GM19351 (cell line): ENCODE data around the gene SMYD3.

Experiments
- ATAC-seq: cut with Tn5 transposase; IDR thresholded peaks from one replicate; pipeline ENCODE4 v1.9.1; 2021; ENCODE audit warnings: mild to moderate bottlenecking, moderate library complexity; ENCODE audit not compliant: unreplicated experiment

SMYD3 gene

DNA sequence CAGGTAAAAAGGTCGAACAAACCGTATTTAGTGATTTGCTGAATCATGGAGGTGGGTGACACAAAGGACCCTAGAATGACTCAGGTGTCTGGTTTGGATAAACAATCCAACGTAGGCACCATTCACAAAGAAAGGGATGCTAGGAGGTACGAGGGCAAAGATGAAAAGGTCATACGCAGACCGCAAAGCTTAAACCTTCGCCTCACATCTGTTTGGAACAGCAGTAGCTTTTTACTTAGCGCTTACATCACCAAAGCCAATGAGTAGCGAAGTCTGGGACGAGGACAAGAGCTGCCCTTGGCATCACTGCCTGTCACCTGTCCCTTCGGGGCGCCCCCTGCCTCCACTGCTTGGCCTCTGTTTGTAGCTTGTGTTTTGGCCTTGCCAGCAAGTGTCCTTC, 350.2 kb downstream of the SMYD3 start:
- ATAC-seq, result no peak

DNA sequence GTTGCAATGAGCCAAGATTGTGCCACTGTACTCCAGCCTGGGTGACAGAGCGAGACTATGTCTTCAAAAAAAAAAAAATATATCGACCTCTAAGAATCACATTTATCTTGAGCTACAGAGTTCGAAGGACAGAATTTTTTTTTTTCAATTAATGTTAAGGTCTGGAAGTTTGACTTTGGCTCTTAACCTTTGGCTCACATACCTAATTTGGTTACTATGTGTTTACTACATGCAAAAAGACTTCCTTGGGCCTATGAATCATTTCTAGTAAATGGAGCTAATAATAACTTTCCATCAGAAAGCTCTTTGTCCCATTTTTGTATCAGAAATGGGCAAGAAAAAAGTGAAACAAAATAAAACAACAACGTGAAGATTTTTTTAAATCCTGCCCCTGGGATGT, 351.2 kb downstream of the SMYD3 start:
- ATAC-seq, result no peak

DNA sequence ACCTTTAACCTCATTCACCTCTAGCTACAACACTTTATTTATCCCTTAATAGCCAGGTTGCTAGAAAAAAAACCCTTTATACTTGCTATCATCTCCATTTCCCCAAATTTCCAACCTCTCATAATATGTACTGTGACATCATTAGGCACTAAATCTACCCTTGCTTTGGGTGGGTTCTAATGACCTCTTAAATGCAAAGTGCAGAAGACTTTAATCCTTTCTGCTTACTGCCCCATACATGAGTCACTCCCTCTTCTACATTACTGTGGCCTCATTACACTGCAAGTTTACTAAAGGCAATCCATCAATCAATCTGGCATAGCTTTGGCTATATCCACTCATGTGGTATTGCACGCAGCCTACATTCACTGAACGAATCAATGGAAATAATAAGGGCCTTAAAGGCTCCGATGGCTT, 353.3 kb downstream of the SMYD3 start:
- ATAC-seq, result no peak

DNA sequence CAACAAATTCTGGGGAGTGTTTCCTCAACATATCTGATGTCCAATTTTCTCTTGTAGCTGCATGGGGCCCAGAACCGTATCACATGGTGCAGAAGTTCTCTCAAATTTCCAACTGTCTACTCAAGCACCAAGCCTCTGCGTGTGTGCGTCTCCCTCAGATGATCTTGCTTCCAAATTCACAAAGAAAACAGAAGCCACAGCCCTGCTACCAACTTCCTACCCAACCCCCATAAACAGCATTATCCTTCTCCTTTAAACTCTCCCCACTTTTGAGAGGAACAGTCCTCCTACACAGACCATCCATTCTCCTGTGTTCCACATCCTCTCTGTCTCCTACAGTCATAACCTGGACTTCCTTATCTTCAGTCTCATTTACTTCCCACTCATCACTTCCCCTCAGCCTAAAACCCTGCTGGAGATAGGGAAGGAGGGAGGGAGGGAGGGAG, 354.1 kb downstream of the SMYD3 start:
- ATAC-seq, result no peak

DNA sequence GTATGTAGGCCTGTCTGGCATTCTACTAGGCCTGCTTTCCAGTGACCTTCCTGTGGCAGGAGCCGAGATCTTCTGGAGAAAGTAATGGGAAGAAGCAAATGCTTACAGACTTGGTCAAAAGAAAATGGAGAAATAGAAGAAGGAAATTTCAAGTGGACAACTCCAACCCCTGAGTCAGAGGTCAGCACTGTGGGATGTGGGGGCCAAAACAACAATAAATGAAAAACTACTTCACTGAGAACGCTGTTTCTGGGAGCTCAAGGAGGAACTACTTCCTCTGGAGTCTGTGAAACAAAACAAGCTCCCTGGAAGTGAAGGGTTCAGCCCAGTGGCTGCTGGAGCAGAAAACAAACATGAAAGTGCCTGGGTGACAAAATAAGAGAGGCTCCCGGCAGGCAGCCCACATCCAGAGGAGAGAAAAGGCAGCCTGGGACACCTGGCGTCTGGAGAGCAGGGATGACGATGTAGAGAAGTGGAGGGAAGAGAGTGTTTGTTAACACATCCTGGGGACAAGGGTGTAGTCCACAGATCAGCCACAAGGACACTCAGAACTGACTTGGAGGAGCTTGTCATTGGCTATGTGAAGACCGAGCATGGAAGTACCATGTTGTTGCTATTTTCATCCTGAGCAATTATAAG, 355.2 kb downstream of the SMYD3 start:
- no peak for ATAC-seq

DNA sequence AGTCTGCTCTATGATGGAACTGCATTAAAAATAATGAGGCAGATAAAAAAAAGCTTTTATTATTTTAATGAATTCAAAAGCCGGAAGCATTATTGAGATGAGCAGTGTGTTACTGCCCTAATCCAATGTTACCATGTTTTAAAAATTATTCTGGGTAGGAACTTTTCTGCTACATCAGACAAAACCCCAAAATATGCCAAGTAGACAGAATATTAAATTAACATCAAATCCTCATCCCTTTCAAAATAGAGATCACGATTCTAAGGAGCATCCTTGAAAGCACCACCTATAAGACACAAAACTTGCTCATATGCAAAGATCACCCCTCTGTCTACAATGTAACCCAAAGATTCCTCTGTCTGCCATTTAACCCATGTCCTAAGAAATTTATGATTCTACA, 357.5 kb downstream of the SMYD3 start:
- ATAC-seq, result no peak

DNA sequence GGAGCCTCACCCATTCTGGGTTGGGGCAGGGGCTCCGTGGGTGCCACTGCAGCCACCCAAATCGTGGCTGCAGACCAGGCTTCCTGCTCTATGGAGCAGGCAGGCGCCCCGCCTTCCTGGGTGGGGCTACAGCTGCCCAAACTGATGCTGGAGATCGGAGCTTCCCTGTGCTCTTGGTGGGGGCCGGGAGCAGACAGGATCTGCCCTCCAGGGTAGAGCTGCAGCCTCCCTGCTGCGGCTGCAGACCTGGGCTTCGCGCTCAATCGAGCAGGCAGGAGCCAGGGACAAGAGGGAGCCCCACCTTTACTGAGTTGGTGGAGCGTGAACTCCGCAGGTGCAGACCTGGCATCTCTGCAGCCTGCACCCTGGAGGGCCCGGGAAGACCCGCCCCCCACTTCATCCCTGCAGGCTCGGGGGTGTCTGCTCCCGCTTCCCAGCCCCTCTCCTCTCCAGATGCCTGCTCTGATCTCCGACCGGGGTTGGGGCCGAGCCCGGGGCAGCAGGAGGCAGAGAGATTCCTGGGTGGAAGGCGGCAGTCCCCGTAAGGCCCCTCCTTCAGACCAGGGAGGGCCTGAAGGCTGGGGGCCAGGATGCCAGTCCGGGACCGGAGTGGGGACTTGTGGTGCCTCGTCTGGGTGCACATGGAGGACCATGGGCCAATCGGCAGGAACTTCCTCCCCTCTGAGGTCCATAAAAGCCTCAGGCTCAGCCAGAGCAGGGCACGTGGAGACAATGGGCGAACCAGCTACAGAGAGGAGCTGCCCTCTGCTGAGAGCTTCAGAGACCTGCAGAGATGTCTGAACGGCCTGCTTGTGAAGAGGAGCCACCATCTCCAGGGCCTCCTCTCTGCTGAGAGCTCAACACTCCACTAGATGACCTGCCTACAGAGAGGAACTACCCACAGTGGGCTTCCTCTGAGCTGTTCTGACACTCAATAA, 359.3 kb downstream of the SMYD3 start:
- ATAC-seq, result no peak

DNA sequence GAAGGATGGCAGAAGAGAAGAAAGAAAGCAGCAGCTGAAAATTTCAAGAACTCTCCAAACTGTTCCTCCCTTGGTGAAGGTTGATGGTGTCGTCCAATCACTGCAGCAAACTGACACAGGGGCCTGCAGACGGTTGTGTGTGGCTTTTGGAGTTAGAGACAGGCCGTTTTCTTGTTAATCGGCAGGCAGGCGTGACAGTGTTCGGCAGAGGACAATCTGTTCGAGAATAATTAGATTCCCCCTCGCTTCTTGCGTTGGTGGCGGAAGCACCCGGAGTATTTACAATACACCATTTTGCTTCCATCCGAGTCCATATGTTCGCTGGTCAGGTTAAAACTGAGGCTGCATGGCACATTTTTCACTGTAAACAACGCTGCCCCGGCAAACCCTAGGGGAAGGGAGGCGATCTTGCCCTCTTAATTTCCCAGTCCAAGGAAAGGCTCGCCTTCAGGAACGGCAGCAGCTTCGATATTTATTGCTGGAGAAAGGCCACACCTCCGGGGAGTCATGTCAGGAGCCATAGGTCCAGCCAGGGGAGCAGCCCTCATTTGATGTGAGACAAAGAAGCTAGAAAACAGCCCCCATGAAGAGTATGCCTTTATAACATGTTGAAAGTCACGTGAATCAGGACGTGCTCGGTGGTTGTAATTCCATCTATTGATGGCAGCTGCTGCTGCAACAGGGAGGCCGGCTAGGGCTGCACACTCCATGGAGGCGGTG, 360.1 kb downstream of the SMYD3 start:
- no peak for ATAC-seq

DNA sequence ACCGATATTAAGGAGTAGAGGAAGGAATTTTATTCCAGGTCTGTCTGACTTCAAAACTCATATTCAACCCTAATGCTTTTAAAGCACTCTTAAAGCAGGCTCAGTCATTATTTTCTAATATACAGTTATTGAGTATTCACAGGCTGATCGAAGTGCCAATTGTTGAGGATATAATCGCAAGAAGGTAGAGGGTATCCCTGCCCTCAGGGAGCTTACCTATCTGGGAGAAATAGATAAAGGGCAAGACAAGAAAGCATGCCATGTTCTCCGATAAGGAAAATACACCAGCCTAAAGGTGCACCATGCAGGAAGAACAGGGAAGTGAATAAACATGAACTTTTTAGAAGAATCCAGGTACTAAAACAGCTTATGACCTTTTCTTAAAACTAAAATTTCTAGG, 361.2 kb downstream of the SMYD3 start:
- no peak for ATAC-seq

DNA sequence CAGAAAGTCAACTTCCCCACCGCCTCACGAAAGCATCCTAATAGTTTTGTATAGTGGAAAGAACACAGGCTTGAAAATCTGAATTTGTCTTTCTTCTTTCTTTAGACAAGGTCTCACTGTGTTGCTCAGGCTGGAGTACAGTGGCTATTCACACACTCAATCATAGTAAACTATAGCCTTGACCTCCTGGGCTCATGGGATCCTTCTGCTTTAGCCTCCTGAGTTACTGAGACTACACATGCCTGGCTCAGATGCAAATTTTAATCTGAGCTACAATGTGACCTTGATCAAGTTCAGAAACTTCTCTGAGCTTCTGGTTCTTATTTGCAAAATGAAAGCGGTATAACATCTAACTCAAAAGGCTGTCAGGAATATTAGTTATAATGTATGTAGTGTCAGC, 362.1 kb downstream of the SMYD3 start:
- no peak for ATAC-seq

DNA sequence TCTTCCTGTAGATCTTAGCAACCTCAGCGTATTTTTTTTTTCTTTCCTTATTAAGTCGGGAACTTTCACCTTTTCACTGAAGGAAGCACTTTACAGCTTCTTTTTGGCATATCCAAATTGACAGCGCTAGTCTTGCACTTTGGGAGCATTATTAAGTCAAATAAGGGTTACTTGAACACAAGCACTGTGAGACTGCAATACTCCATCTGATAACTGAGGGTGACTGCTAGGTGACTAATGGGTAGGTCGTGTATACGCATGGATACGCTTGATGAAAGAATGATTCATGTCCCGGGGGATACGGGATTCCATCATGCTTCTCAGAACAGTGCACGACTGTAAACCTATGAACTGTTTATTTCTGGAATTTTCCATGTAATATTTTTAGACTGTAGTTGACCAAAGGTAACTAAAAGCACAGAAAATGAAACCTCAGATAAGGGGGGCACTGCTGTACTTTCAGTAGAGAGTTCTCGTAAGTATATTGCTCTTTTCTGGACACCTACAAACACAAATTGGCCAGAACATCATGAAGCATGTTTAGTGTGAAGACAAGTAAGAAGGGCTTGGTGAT, 364.7 kb downstream of the SMYD3 start:
- no peak for ATAC-seq

DNA sequence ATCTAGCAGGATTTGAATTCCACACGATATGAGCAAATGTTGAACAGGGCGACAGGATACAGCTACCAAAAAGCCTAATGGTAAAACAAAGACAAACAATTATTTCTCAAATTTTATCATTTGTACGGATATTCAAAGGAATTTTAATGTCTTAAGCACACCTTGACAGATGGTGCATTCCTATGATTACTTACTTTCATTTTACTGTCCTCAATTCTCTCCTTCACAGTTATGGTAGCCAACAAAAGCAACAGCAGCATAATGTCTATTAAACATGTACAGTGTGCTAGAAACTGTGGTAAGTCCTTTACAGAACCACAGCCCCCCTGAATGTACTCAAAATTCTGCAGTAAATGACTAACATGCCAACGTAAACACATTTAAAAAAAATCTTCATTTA, 365.8 kb downstream of the SMYD3 start:
- no peak for ATAC-seq

DNA sequence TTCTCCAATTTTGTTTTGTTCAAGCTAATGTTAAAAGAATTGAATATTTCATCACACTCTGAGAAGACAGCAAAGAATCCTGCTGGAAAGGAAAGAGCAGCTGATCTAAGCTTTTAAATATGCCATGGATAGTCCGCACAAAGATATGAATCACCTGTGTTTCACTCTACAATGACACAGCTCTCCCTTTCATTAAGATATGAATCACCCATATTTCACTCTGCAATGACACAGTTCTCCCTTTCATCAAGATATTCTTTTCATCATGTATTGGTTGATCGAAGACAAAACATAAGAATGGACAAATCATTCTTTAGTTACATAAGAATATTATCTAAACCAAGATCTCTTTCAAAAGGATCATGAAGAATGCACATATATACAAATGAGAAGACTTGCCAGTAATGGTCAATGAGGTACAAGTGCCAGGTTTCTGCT, 367.3 kb downstream of the SMYD3 start:
- no peak for ATAC-seq

DNA sequence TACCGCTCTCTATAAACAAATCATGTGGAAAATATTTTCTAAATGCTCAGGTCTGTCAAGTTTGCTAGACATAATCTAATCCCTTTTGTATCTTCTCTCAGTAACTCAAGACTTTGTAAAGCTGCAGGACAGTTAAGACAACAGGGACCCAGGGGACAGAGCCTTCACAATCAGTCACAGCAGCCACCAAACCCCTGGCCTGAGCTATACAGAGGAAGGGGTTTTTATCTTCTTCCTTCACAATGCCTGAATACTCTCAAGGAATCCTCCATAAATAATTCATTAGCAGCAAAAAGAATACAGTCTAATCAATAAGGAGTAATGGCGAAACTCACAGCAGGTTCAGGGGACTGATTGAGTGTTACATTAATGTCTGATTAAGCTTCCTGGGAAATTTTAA, 368.3 kb downstream of the SMYD3 start:
- no peak for ATAC-seq

DNA sequence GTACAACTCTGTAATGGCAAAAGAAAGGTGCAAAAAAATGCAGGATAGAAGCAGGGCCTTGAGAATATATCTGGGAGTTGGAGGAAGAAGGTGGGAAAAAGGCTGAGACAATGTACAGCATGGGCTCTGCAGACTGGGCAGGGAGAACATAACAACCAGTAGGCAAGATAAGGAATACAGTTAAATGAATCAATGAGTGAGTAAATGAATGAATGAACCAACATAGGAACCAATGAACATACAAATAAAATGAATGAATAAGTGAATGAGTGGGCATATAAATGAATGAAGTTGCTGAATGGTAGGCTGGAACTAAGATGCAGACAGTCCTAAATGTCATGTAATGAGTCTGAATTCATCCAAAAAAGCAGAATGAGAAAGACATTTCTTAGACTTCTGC, 370.6 kb downstream of the SMYD3 start:
- no peak for ATAC-seq

DNA sequence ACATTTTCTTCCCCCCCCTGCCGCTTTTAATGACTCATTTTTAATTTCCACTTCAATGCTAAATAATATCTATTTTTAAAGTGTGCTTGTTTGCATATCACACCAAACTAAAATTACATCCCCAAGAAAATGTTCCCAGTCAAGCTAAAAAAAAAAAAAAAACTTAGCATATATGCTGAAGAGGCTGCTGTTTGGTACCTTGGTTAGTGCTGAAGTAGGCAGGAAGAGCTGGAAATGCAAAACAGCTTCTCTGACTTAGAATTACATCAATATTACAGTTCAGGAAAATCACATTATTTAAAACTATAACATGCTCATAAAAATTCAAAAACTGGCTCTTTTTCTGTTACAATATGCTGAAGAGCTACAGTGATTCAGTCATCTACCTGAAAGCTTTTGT, 372.3 kb downstream of the SMYD3 start:
- ATAC-seq, result no peak

DNA sequence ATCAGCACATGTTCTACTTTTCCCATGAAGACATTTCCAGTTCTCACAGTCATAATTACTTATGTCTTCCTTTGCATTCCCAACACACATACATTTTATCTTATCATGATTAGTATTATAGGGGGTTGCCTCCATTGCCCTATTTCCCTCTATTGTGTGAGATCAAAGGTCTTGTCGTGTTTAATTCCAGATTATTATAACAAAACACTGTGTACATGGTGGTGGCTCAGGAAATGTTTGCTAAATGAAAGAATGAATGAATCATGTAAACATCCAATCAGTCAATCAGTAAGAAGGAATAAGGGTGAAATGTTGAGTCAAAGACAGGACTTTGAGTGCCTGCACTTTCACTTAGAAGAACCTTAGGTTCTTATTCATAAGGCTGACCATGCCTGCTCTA, 376.0 kb downstream of the SMYD3 start:
- ATAC-seq, result no peak

DNA sequence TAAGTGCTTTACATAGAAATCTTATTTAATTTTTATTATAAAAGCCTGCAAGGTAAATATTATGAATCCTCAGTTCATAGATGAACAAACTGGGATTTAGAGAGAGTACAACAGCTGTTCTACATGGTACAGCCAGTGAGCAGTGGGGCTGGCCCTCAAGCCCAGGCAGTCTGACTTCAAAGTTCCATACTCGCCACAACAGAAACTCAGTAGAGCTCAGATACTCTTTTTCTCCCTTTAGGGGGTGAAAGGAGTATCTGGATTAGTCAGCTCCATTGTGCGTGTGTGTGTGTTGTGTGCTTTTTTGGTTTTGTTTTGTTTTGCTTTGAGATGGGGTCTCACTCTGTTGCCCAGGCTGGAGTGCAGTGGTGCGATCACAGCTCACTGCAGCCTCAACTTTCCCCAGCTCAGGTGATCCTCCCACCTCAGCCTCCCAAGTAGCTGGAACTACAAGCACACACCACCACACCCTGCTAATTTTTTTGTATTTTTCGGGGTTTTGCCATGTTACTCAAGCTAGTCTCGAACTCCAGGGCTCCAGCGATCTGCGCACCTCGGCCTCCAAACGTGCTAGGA, 378.5 kb downstream of the SMYD3 start:
- ATAC-seq, result no peak

DNA sequence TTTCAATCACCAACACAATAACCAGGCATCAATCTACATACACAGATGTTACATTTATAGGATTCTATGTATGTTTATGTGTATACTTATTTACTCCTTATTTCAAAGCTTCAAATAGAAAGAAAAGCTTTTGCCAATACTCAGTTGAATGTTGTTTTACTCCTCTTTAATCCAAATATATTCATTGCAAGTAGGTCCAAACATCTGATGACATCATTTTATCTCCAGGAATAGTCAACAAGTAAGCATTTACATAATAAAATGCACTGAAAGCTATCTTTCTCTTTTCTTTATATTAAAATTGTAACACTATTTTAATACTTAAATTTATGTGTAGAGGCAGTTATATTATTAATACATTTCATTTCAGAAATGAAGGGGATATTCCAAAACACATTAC, 380.5 kb downstream of the SMYD3 start:
- no peak for ATAC-seq

DNA sequence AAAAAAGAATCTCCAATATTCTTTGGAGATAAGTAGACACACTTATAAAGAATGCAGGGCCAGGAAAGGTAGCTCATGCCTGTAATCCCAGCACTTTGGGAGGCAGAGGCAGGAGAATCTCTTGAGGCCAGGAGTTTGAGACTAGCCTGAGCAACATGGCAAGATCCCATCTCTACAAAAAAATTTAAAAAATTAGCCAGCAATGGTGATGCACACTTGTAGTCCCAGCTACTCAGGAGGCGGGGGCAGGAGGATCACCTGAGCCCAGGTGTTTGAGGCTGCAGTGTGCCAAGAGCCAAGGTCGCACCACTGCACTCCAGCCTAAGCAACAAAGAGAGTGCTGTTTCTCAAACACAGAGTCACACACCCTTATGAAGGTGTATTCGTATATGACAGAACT, 385.0 kb downstream of the SMYD3 start:
- ATAC-seq, result no peak

DNA sequence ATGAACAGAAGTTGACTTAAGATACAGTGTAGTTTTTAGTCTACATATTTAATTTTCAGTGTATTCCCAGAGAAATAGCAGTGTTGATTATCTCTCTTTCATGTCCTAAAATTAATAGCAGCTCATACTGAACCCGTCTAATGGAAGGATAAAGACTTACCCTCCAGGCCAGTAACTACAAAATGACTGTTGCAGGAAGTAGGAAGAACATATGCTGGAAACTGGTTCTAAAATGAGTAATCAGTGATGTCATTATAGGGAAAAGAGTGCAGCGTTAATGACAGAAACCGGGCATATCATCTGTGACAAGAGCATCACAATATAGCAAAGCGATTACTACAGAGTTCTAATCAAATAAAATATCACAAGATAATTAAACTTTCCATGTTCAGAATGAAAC, 385.5 kb downstream of the SMYD3 start:
- no peak for ATAC-seq
